ENCODE measurements around the gene HNF1A.

The HNF1A gene

DNA sequence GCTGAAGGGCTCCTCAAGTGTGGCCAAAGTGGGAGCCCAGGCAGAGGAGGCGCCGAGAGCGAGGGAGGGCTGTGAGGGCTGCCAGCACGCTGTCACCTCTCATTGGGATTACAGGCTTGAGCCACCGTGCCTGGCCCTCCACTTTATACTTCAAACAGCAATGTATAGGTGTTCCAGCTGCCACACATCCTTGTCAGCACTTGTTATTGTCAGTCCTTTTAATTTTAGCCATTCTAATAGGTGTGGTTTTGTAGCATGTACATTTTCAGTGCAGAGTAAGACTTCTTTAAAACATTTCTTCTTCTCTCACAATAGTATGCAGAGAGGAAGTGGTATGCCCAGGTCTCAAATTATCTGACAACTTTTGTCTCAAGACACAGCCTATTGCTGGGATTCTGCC is 27.5 kb upstream of the HNF1A start:
- no peak for TF ChIP-seq CTCF (IDR thresholded peaks at IDR 0.05; ENCODE audit: insufficient read depth, low read length, poor library complexity, severe bottlenecking)
- Histone ChIP-seq H3K27me3 (replicated peaks; ENCODE audit: control insufficient read depth, insufficient read depth, low read length) (no peaks in the 10 kb centered on the region), H3K4me3 (replicated peaks; ENCODE audit: low read depth, low read length) (no peak overlapping the region), H3K36me3 (ENCODE audit: control insufficient read depth, insufficient read depth, low read length) (no peaks in the 10 kb centered on the region)
- DNase-seq (ENCODE audit: extremely low read depth, insufficient read length): no peak

DNA sequence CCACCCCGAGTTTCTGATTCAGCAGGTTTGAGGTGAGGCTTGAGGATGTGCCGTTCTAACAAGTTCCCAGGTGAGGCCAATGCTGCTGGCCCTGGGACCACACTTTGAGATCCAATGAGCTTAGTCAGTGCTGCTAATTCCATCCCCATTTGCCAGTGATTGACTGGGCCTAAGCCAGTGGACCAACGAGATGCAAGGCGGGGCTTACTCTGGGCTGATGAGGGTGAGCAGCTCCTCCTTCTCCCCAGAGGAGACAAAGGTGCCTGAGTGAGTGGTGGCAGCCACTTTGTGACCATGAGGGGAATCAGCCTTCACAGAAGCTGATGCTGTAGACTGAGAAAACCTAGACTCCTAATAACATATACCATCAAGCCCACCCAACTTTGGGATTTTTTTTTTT is 23.1 kb upstream of the HNF1A start:
- no peak for TF ChIP-seq CTCF (IDR thresholded peaks at IDR 0.05; ENCODE audit: insufficient read depth, low read length, poor library complexity, severe bottlenecking)
- no peak for DNase-seq (ENCODE audit: extremely low read depth, insufficient read length)
- Histone ChIP-seq H3K36me3 (ENCODE audit: control insufficient read depth, insufficient read depth, low read length) (no peaks in the 10 kb centered on the region), H3K4me3 (replicated peaks; ENCODE audit: low read depth, low read length) (no peak overlapping the region), H3K27me3 (replicated peaks; ENCODE audit: control insufficient read depth, insufficient read depth, low read length) (no peaks in the 10 kb centered on the region)

GRCh38 chr12:120956579-120957300 is 21.6 kb upstream of the HNF1A start:
- Histone ChIP-seq H3K4me3 (replicated peaks; ENCODE audit: low read depth, low read length) (no peak overlapping the region), H3K36me3 (ENCODE audit: control insufficient read depth, insufficient read depth, low read length) (no peaks in the 10 kb centered on the region), H3K27me3 (replicated peaks; ENCODE audit: control insufficient read depth, insufficient read depth, low read length) (no peaks in the 10 kb centered on the region)
- no peak for TF ChIP-seq CTCF (IDR thresholded peaks at IDR 0.05; ENCODE audit: insufficient read depth, low read length, poor library complexity, severe bottlenecking)
- no peak for DNase-seq (ENCODE audit: extremely low read depth, insufficient read length)

DNA sequence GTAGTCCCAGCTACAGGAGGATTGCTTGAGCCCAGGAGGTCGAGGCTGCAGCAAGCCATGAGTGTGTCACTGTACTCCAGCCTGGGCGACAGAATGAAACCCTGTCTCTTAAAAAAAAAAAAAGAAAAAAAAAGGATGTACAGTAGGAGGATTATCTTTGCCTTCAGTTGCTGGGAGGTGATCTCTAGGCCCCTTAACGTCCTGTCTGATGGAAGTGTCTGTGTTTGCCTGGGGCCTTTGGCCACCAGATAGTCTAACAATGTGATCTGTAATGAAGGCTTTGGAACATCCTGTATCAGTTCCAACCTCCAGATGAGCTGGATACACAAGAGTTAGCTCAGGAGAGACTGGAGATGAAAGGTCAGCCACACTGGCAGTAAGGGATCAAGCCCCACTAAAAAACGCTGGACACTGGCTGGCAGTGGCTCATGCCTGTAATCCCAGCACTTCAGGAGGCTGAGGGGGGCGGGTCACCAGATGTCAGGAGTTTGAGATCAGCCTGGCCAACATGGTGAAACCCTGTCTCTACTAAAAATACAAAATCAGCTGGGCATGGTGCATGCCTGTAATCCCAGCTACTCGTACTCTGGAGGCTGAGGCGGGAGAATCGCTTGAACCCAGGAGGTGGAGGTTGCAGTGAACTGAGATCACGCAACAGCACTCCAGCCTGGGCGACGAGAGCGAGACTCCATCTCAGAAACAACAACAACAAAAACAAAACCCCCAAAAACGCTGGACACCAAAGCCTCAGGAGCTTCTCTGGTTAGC is 19.0 kb upstream of the HNF1A start:
- Histone ChIP-seq H3K36me3 (ENCODE audit: control insufficient read depth, insufficient read depth, low read length) (no peaks in the 10 kb centered on the region), H3K4me3 (replicated peaks; ENCODE audit: low read depth, low read length) (no peak overlapping the region), H3K27me3 (replicated peaks; ENCODE audit: control insufficient read depth, insufficient read depth, low read length) (no peaks in the 10 kb centered on the region)
- TF ChIP-seq CTCF (IDR thresholded peaks at IDR 0.05; ENCODE audit: insufficient read depth, low read length, poor library complexity, severe bottlenecking): no peak
- no peak for DNase-seq (ENCODE audit: extremely low read depth, insufficient read length)

DNA sequence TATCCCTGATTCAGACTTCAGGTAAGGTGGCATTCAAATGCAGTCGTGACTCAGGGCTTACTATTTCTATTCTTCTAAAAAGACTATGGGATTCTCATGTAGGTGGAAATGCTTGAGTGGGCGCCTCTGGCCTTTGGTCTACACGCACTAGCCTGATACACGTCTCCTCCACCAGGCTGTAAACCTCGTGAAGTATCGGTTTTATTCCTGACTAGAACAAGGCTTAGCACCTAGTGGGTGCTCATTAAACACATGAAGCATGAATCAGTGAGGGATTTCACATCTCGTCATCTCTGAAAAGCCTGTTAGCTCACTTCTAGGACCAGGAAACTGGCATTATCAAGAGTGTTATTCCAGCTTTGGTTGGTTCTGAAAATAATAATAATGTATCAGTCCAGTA is 17.7 kb upstream of the HNF1A start:
- no peak for TF ChIP-seq CTCF (IDR thresholded peaks at IDR 0.05; ENCODE audit: insufficient read depth, low read length, poor library complexity, severe bottlenecking)
- H3K4me3 ChIP-seq (replicated peaks; ENCODE audit: low read depth, low read length): no peak overlapping the region

More for the DNA sequence above, 17.7 kb upstream of the HNF1A start:
- Histone ChIP-seq H3K27me3 (replicated peaks; ENCODE audit: control insufficient read depth, insufficient read depth, low read length) (no peaks in the 10 kb centered on the region), H3K36me3 (ENCODE audit: control insufficient read depth, insufficient read depth, low read length) (no peaks in the 10 kb centered on the region)
- DNase-seq (ENCODE audit: extremely low read depth, insufficient read length): no peak
